Fibroblast of pulmonary artery (primary cell): ENCODE results near the gene LCAT.

Experiments used
- DNase-seq: peaks from one replicate; pipeline ENCODE4 v3.0.0-alpha.2; 2010; ENCODE audit warnings: low read depth
- H3K4me3 ChIP-seq: replicated peaks from 2 replicates; pipeline ENCODE4 v1.5.1; 2011; ENCODE audit warnings: low read depth, mild to moderate bottlenecking, control low read depth, low read length, moderate library complexity
- CTCF ChIP-seq: IDR thresholded peaks from 2 replicates; pipeline ENCODE4 v1.5.1; 2011; ENCODE audit warnings: mild to moderate bottlenecking, control low read depth, low read length, inconsistent platforms; ENCODE audit errors: missing control alignments

The LCAT gene

GRCh38 chr16:67953641-67954375, 9.9 kb upstream of the LCAT start:
- TF ChIP-seq CTCF = no peak
- H3K4me3 ChIP-seq = no peak overlapping the region
- DNase-seq = no peak

- no peak for DNase-seq
- no peak for TF ChIP-seq CTCF
- H3K4me3 ChIP-seq = no peak overlapping the region
These were observed 7.6 kb upstream of the LCAT start for GRCh38 chr16:67951485-67951884.

GRCh38 chr16:67950335-67950843, 6.5 kb upstream of the LCAT start:
- no peak for TF ChIP-seq CTCF
- H3K4me3 ChIP-seq = no peak overlapping the region
- no peak for DNase-seq

DNA sequence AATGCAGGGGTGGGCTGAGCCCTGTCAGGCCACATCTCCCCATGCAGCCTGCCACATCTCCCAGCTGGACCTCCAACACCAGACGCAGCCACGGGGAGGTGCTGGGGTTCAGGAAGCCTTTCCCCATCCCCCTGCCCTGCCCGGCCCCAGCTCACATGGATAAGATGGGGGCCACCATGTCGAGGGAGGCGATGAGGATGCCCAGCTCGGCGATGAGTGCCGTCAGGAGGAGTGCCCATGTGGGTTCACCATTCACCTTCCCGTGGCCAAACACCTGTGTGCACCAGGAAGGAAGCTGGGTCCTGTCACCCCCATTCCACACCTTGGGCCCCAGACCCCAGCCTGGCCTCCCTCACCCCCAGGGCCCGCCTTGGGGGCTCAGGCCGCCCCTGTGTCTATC, 5.7 kb upstream of the LCAT start:
- TF ChIP-seq CTCF = no peak
- DNase-seq = no peak
- H3K4me3 ChIP-seq = no peak overlapping the region

GRCh38 chr16:67948015-67948414, 4.1 kb upstream of the LCAT start:
- H3K4me3 ChIP-seq = no peak overlapping the region
- no peak for DNase-seq
- no peak for TF ChIP-seq CTCF

GRCh38 chr16:67946966-67947558, 3.1 kb upstream of the LCAT start:
- DNase-seq = no peak
- no peak for TF ChIP-seq CTCF

More at GRCh38 chr16:67946966-67947558, 3.1 kb upstream of the LCAT start:
- H3K4me3 ChIP-seq = no peak overlapping the region
